ENCODE results near the gene MYOG.

MYOG gene

GRCh38 chr1:203045821-203046594, 39.8 kb downstream of the MYOG start:
- no peak for FAIRE-seq

GRCh38 chr1:203045336-203045735, 40.5 kb downstream of the MYOG start:
- FAIRE-seq = no peak

GRCh38 chr1:203044546-203045250, 41.1 kb downstream of the MYOG start:
- FAIRE-seq = no peak

- no peak for FAIRE-seq
Observed at GRCh38 chr1:203043830-203044545, 41.8 kb downstream of the MYOG start.

GRCh38 chr1:203041351-203041932, 44.4 kb downstream of the MYOG start:
- FAIRE-seq = no peak

GRCh38 chr1:203040513-203041275, 45.1 kb downstream of the MYOG start:
- FAIRE-seq = no peak

GRCh38 chr1:203039609-203040512, 46.0 kb downstream of the MYOG start:
- no peak for FAIRE-seq

- FAIRE-seq = no peak
Observed at GRCh38 chr1:203038891-203039608, 46.8 kb downstream of the MYOG start.

GRCh38 chr1:203038217-203038741, 47.5 kb downstream of the MYOG start:
- no peak for FAIRE-seq

GRCh38 chr1:203037509-203038190, 48.2 kb downstream of the MYOG start:
- no peak for FAIRE-seq

- FAIRE-seq = no peak
Observed at GRCh38 chr1:203036537-203036936, 49.3 kb downstream of the MYOG start.

- FAIRE-seq = no peak
Observed at GRCh38 chr1:203036135-203036534, 49.7 kb downstream of the MYOG start.

GRCh38 chr1:203035111-203036000, 50.5 kb downstream of the MYOG start:
- no peak for FAIRE-seq

GRCh38 chr1:203034422-203035110, 51.2 kb downstream of the MYOG start:
- no peak for FAIRE-seq

- FAIRE-seq = no peak
Observed at GRCh38 chr1:203033917-203034316, 51.9 kb downstream of the MYOG start.

GRCh38 chr1:203033287-203033686, 52.5 kb downstream of the MYOG start:
- no peak for FAIRE-seq
